HFFc6 (cell line): Measurements from ENCODE around the gene PFAS. TPM values are rescaled to one million over a fixed set of nuclear protein-coding genes. Genes with fewer than 3 reads are reported as not detected.
"Not testable (repeated sequence)": the region's sequence is repeated elsewhere in the genome, so short reads cannot be mapped to it uniquely, and the experiment has no call there.

Source experiments
- DNase-seq: peaks from one replicate; pipeline ENCODE4 v3.0.0-alpha.2; 2018
- H3K27ac Mint-ChIP-seq: 2 replicates; pipeline ENCODE4 v1.8.0; 2020; ENCODE audit warnings: mild to moderate bottlenecking, mixed read lengths
- H3K27me3 Mint-ChIP-seq: 2 replicates; pipeline ENCODE4 v1.8.0; 2021; ENCODE audit warnings: mild to moderate bottlenecking, moderate library complexity, mixed read lengths; ENCODE audit not compliant: insufficient read depth
- H3K36me3 Mint-ChIP-seq: 2 replicates; pipeline ENCODE4 v1.8.0; 2021; ENCODE audit warnings: low read depth, mixed read lengths
- H3K4me1 Mint-ChIP-seq: 2 replicates; pipeline ENCODE4 v1.8.0; 2020; ENCODE audit warnings: low read depth, mixed read lengths
- H3K4me3 Mint-ChIP-seq: 2 replicates; pipeline ENCODE4 v1.8.0; 2020; ENCODE audit warnings: mild to moderate bottlenecking, moderate library complexity, mixed read lengths
- H3K9me3 Mint-ChIP-seq: 2 replicates; pipeline ENCODE4 v1.8.0; 2020; ENCODE audit warnings: mild to moderate bottlenecking, mixed read lengths
- total RNA-seq, 6 experiments: library from RNA; stranded (reverse); fragmentation: NEBNext Ultra II Directional; extraction: Animal tissue kit (Norgen Biotek cat#: 25700); gene quantifications; 2 replicates in 1 of 6; 3 replicates in 5 of 6; pipeline ENCODE4 v1.2.3, GENCODE V29; 2021
- TF ChIP-seq, protein P1 (sequence below): fragments of 200-600 bp; sonication (generic); IDR thresholded peaks from 2 replicates; pipeline ENCODE4 v1.5.0; 2021; ENCODE audit warnings: antibody characterized with exemption, mild to moderate bottlenecking

Gene PFAS
- total RNA-seq, 6 experiments from 2014 or later: 46.8 to 63.9 (median 58.8) TPM

DNA sequence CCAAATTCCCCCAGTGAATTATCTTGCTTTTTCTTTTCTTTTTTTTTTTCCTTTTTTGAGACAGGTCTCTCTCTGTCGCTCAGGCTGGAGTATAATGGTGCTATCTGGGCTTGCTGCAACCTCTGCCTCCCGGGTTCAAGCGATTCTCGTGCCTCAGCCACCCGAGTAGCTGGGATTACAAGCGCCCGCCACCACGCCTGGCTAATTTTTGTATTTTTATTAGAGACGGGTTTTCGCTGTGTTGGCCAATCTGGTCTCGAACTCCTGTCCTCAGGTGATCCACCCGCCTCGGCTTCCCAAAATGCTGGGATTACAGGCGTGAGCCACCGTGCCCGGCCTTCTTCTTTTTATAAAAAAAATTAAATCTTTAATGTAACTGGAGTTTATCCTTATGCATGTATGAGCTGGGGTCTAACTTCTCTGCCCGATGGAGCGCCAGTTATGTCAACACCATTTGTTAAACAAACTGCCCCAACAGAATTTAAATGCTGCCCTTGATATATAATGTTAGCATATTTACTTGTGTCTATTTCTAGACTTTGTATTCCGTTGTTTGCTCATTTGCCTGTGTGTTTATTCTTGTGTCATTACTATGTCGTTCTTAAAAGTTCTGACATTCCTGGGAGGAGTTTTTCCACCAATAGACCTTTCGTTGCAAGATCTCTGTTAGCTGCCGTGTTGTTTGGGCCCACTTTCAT, 38.2 kb upstream of the PFAS start:
- Mint-ChIP-seq H3K27me3 (peaks cover 6% of the 10 kb centered on the region), H3K9me3 (no peaks in the 10 kb centered on the region), H3K4me3 (peak overlapping the region; percentile 98), H3K36me3 (peaks cover 8% of the 10 kb centered on the region; the same call in 1 of the 2 replicates), H3K27ac (peak overlapping the region; percentile 98), H3K4me1 (peaks cover 25% of the 10 kb centered on the region)
- DNase-seq: no peak
- TF ChIP-seq, protein P1, sequence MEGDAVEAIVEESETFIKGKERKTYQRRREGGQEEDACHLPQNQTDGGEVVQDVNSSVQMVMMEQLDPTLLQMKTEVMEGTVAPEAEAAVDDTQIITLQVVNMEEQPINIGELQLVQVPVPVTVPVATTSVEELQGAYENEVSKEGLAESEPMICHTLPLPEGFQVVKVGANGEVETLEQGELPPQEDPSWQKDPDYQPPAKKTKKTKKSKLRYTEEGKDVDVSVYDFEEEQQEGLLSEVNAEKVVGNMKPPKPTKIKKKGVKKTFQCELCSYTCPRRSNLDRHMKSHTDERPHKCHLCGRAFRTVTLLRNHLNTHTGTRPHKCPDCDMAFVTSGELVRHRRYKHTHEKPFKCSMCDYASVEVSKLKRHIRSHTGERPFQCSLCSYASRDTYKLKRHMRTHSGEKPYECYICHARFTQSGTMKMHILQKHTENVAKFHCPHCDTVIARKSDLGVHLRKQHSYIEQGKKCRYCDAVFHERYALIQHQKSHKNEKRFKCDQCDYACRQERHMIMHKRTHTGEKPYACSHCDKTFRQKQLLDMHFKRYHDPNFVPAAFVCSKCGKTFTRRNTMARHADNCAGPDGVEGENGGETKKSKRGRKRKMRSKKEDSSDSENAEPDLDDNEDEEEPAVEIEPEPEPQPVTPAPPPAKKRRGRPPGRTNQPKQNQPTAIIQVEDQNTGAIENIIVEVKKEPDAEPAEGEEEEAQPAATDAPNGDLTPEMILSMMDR: no peak

DNA sequence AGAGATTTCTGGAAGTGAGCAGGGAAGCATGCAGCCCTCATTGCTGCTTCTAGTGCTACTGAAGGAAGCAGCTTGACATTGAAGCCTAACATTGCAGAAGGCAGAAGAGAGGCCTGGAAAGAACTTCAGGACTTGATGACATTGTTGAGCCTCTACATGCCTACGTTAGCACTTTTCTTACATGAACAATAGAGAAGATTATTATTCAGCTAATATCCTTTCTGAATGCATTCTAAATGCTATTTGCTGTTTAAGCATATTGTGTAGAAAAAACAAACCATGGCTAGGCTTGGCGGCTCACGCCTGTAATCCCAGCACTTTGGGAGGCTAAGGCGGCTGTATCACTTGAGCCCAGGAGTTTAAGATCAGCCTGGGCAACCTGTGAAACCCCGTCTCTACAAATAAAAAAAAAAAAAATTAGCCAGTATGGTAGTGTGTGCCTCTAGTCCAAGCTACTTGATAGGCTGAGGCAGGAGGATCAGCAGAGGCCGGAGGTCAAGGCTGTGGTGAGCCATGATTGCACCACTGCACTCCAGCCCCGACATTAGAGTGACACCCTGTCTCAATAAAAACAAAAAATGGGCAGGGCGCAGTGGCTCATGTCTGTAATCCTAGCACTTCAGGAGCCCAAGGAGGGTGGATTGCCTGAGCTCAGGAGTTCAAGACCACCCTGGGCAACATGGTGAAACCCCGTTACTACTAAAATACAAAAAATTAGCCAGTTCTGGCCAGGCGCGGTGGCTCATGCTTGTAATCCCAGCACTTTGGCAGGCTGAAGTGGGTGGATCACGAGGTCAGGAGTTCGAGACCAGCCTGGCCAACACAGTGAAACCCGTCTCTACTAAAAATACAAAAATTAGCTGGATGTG, 36.5 kb upstream of the PFAS start:
- TF ChIP-seq, protein P1: no peak
- peaks cover 6% of the 10 kb centered on the region for H3K27me3 Mint-ChIP-seq
- no peak overlapping the region for H3K4me3 Mint-ChIP-seq
- H3K27ac Mint-ChIP-seq: no peak overlapping the region
- H3K4me1 Mint-ChIP-seq: peaks cover 25% of the 10 kb centered on the region
- H3K9me3 Mint-ChIP-seq: no peaks in the 10 kb centered on the region
- H3K36me3 Mint-ChIP-seq: no peaks in the 10 kb centered on the region
- peak; percentile 27 for DNase-seq

DNA sequence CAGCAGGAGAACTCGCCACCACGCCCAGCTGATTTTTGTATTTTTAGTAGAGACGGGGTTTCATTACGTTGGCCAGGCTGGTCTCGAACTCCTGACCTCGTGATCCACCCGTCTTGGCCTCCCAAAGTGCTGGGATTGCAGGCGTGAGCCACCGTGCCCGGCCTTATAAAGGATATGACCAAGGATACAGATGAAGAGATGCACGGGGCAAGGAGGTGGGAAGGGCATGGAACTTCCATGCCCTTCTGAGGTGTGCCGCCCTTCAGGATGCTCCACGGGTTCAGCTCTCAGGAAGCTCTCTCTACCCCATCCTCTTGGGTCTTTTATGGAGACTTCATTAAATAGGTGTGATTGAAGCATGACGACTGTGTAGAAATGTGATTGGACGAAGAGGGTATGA, 35.1 kb upstream of the PFAS start:
- not testable (repeated sequence) for H3K36me3 Mint-ChIP-seq, H3K27me3 Mint-ChIP-seq, H3K27ac Mint-ChIP-seq, H3K9me3 Mint-ChIP-seq, DNase-seq, H3K4me3 Mint-ChIP-seq
- H3K4me1 Mint-ChIP-seq: peaks cover 23% of the 10 kb centered on the region

DNA sequence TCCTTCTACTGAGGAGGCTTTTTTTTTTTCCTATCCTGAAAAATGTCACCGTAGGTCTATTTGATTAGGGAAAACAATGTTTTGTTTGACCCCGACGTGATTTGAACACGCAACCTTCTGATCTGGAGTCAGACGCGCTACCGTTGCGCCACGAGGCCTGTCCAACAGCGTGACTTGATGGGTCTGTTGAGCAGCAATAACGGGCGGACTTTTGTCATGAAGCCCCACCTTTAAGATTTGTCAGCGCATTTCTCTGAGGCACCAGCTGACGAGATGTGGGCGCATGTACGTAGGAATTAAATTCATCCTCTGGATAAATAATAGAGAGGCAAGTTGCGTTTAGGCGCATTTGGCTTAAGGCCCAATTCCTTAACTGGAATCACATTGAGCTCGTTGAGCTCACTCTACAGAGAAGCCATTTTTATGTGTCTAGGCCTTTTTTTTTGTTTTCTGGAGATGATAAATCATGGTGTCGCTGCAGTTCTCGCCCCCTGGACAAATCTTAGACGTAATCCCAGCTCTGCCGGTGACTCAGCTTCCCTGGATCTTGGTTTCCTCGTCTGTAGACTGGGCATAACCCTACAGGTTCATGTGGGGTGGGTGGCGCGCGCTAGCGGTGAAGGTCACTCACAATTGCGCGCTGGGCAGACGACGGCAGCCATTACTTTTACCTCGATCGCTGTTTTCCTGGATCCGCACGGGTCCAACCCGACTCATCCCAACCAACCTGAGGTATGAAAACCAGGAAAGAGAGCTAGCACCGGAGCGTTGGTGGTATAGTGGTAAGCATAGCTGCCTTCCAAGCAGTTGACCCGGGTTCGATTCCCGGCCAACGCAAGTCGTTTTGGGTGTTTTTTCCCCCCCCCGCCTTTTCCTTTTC, 28.1 kb upstream of the PFAS start:
- TF ChIP-seq, protein P1: no peak; the same call in 1 of the 2 replicates

DNA sequence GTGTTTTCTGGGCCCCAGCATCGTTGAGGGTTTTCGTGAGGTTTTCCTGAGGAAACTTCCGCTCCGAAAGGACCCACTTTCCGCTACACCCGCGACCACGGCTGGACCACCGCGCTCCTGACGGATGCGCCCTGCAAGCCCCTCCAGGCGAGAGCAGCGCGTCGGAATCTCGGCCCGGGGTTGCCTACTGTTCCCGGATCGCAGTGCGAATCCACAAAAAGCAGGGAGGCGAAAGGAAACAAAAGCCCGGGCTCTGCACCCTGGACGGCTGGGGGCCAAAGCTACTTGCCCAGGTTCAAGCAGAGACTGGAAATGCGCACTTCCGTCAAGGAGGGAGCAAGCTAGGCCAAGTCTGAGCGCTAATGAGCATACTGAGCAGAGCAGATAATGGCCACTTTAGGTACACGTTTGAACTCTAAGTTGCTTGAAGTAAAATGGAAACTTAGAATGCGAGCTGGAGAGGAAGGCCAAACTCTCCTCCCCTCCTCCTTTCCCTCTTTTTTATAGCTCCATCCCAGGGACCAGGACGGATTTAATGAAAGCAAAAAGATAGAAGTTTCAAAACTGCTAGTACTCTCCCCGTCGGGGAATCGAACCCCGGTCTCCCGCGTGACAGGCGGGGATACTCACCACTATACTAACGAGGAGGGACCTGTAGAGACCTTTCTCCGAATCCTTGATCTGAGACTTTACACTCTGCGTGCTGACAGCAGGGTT, 27.3 kb upstream of the PFAS start:
- Mint-ChIP-seq H3K27ac (peak overlapping the region; percentile 99), H3K4me1 (peaks cover 53% of the 10 kb centered on the region), H3K4me3 (peak overlapping the region; percentile 98), H3K36me3 (no peaks in the 10 kb centered on the region), H3K27me3 (peaks cover 34% of the 10 kb centered on the region), H3K9me3 (peaks cover 15% of the 10 kb centered on the region)
- TF ChIP-seq, protein P1: no peak
- DNase-seq: peak; percentile 88

More for the DNA sequence above, 28.1 kb upstream of the PFAS start:
- Mint-ChIP-seq H3K36me3 (no peaks in the 10 kb centered on the region), H3K9me3 (peaks cover 8% of the 10 kb centered on the region), H3K27ac (peak overlapping the region; percentile 99), H3K4me3 (peak overlapping the region; percentile 98), H3K27me3 (peaks cover 26% of the 10 kb centered on the region), H3K4me1 (peaks cover 46% of the 10 kb centered on the region)
- peak; percentile 93 for DNase-seq
